Keratinocyte (primary cell): ENCODE results near the gene CST1. TPM values are rescaled to one million over a fixed set of nuclear protein-coding genes. Genes with fewer than 3 reads are reported as not detected.

Source experiments
- DNase-seq: peaks from one replicate; pipeline ENCODE4 v3.0.0-alpha.2; 2011; ENCODE audit warnings: low read depth, missing footprints, low spot score
- FAIRE-seq: peaks from 2 replicates; lab custom pipeline; 2011; peaks lifted over from hg19 to GRCh38; lab: Jason Lieb, UNC
- H2AFZ ChIP-seq: 2 replicates; pipeline ENCODE4 v1.6.0; 2012; ENCODE audit warnings: low read length, control low read depth, inconsistent platforms; ENCODE audit not compliant: control insufficient read depth
- H3K27ac ChIP-seq: 2 replicates; pipeline ENCODE4 v1.5.1; 2011; ENCODE audit warnings: low read length; ENCODE audit not compliant: control insufficient read depth, insufficient read depth
- H3K27me3 ChIP-seq: 3 replicates; pipeline ENCODE4 v1.6.0; 2011; ENCODE audit warnings: low read length; ENCODE audit not compliant: control insufficient read depth, insufficient read depth; ENCODE audit errors: extremely low read depth
- H3K36me3 ChIP-seq, 2 experiments: 2 replicates in 1 of 2; 3 replicates in 1 of 2; pipeline ENCODE4 v1.5.1; 2011; ENCODE audit warnings: low read length in 2 of 2, mild to moderate bottlenecking in 1 of 2; ENCODE audit not compliant: control insufficient read depth in 2 of 2, insufficient read depth in 2 of 2; ENCODE audit errors: extremely low read depth in 1 of 2
- H3K4me1 ChIP-seq: 3 replicates; pipeline ENCODE4 v1.5.1; 2011; ENCODE audit warnings: low read length; ENCODE audit not compliant: control insufficient read depth, insufficient read depth; ENCODE audit errors: extremely low read depth
- H3K4me2 ChIP-seq: 3 replicates; pipeline ENCODE4 v1.6.0; 2011; ENCODE audit warnings: low read depth, low read length; ENCODE audit not compliant: control insufficient read depth, insufficient read depth; ENCODE audit errors: extremely low read depth
- H3K4me3 ChIP-seq, 3 experiments: fragments of 200-600 bp in 1 of 3; sonication (generic) in 1 of 3; 2 replicates in 2 of 3; 3 replicates in 1 of 3; pipeline ENCODE4 v1.5.1; 2011 to 2016; ENCODE audit warnings: low read length in 3 of 3, mild to moderate bottlenecking in 3 of 3, control low read depth in 2 of 3, inconsistent platforms in 1 of 3, low read depth in 1 of 3, mixed read lengths in 1 of 3, mixed run types in 1 of 3, moderate library complexity in 1 of 3; ENCODE audit not compliant: control insufficient read depth in 2 of 3, insufficient read depth in 2 of 3; ENCODE audit errors: extremely low read depth in 1 of 3
- H3K79me2 ChIP-seq: 2 replicates; pipeline ENCODE4 v1.6.0; 2012; ENCODE audit warnings: low read length; ENCODE audit not compliant: control insufficient read depth, insufficient read depth
- H3K9ac ChIP-seq: 3 replicates; pipeline ENCODE4 v1.6.0; 2011; ENCODE audit warnings: low read length; ENCODE audit not compliant: control insufficient read depth, insufficient read depth; ENCODE audit errors: extremely low read depth
- H3K9me1 ChIP-seq: 3 replicates; pipeline ENCODE4 v1.6.0; 2011; ENCODE audit warnings: low read length; ENCODE audit not compliant: control insufficient read depth, insufficient read depth; ENCODE audit errors: extremely low read depth
- H3K9me3 ChIP-seq: 2 replicates; pipeline ENCODE4 v1.5.1; 2012; ENCODE audit warnings: low read depth, low read length; ENCODE audit not compliant: control insufficient read depth
- H4K20me1 ChIP-seq: 3 replicates; pipeline ENCODE4 v1.6.0; 2011; ENCODE audit warnings: low read length; ENCODE audit not compliant: control insufficient read depth, insufficient read depth; ENCODE audit errors: extremely low read depth
- EZH2 ChIP-seq: IDR thresholded peaks from one replicate; pipeline ENCODE4 v1.6.1; 2012; ENCODE audit warnings: inconsistent platforms, mild to moderate bottlenecking, low read length, moderate library complexity
- dilution Hi-C: fragments of 300-500 bp; cut with MboI; formaldehyde crosslinking; loops from one replicate; pipeline ENCODE4 v1.7.0; 2020; ENCODE audit warnings: low sequenced_read_pairs; ENCODE audit not compliant: extremely low pct_ligation_motif_present
- polyA plus RNA-seq, 5 experiments: library from polyadenylated mRNA; depleted of rRNA in 3 of 5; stranded (reverse) in 3 of 5; stranded (forward) in 1 of 5; unstranded in 1 of 5; fragments of >200 nt; gene quantifications; 1 replicate in 1 of 5; 2 replicates in 3 of 5; 3 replicates in 1 of 5; pipeline versions ENCODE4 v1.2.1 to v1.2.3, GENCODE V29; 2011 to 2012; ENCODE audit warnings: missing spikeins in 2 of 5, low read depth in 1 of 5, low replicate concordance in 1 of 5
- TF ChIP-seq, protein P1 (sequence below), 3 experiments: IDR thresholded peaks in 1 of 3; conservative IDR thresholded peaks in 1 of 3; optimal IDR thresholded peaks in 1 of 3; 2 replicates in 2 of 3; 3 replicates in 1 of 3; pipeline versions ENCODE3 to v1.5.1; 2011; ENCODE audit warnings: low read length in 3 of 3, mild to moderate bottlenecking in 3 of 3, moderate library complexity in 2 of 3, control low read depth in 1 of 3, inconsistent platforms in 1 of 3; ENCODE audit not compliant: insufficient read depth in 2 of 3; ENCODE audit errors: extremely low read depth in 1 of 3

The CST1 gene
- polyA plus RNA-seq, 1 donor (not counting 4 experiments of a cell fraction or from before 2014, with no cell fraction given) = not detected

DNA sequence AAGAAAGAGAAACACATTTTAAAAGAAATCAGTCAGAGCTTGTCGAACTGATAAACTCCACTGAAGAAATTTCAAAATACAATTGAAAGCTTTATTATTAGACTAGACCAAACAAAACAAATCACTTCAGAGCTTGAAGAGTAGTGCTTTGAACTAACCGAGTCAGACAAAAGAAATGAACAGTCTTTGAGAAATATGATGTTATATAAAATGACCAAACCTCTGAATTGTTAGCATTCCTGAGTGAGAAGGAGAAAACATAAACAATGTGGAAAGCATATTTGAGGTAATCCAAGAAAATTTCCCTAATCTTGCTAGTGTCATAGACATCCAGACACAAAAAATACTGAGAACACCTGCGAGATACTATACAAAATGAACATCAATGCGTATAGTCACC lies 48.7 kb downstream of the CST1 start:
- no peaks in the 10 kb centered on the region for H4K20me1 ChIP-seq
- TF ChIP-seq EZH2 = no peak
- TF ChIP-seq, protein P1, sequence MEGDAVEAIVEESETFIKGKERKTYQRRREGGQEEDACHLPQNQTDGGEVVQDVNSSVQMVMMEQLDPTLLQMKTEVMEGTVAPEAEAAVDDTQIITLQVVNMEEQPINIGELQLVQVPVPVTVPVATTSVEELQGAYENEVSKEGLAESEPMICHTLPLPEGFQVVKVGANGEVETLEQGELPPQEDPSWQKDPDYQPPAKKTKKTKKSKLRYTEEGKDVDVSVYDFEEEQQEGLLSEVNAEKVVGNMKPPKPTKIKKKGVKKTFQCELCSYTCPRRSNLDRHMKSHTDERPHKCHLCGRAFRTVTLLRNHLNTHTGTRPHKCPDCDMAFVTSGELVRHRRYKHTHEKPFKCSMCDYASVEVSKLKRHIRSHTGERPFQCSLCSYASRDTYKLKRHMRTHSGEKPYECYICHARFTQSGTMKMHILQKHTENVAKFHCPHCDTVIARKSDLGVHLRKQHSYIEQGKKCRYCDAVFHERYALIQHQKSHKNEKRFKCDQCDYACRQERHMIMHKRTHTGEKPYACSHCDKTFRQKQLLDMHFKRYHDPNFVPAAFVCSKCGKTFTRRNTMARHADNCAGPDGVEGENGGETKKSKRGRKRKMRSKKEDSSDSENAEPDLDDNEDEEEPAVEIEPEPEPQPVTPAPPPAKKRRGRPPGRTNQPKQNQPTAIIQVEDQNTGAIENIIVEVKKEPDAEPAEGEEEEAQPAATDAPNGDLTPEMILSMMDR (optimal IDR thresholded peaks at IDR 0.05 in 1 of 3, IDR thresholded peaks at IDR 0.05 in 1 of 3, conservative IDR thresholded peaks at IDR 0.05 in 1 of 3; ENCODE audit: extremely low read depth in 1 of 3, insufficient read depth in 2 of 3, low read length in 3 of 3) = no peak
- H3K27me3 ChIP-seq = no peaks in the 10 kb centered on the region
- H3K36me3 ChIP-seq = no peaks in the 10 kb centered on the region
- no peak overlapping the region for H3K4me2 ChIP-seq
- H3K9me1 ChIP-seq = no peaks in the 10 kb centered on the region
- H3K79me2 ChIP-seq = no peaks in the 10 kb centered on the region
- no peak overlapping the region for H3K9ac ChIP-seq
- dilution Hi-C loops = no loop called here
- H3K4me3 ChIP-seq = no peak overlapping the region
- FAIRE-seq = no peak
- no peak for DNase-seq
- no peaks in the 10 kb centered on the region for H3K4me1 ChIP-seq
- H3K27ac ChIP-seq = no peak overlapping the region
- no peaks in the 10 kb centered on the region for H3K9me3 ChIP-seq
- no peak overlapping the region for H2AFZ ChIP-seq

- no peaks in the 10 kb centered on the region for H3K9me3 ChIP-seq
- H3K27me3 ChIP-seq = no peaks in the 10 kb centered on the region
- H3K27ac ChIP-seq = no peak overlapping the region
- no peak overlapping the region for H3K9ac ChIP-seq
- no peak overlapping the region for H3K4me2 ChIP-seq
- dilution Hi-C loops = no loop called here
- H3K36me3 ChIP-seq = no peaks in the 10 kb centered on the region
- no peak for TF ChIP-seq EZH2
- TF ChIP-seq, protein P1 (optimal IDR thresholded peaks at IDR 0.05 in 1 of 3, IDR thresholded peaks at IDR 0.05 in 1 of 3, conservative IDR thresholded peaks at IDR 0.05 in 1 of 3; ENCODE audit: extremely low read depth in 1 of 3, insufficient read depth in 2 of 3, low read length in 3 of 3) = no peak
- H4K20me1 ChIP-seq = no peaks in the 10 kb centered on the region
- no peaks in the 10 kb centered on the region for H3K4me1 ChIP-seq
- H3K79me2 ChIP-seq = no peaks in the 10 kb centered on the region
- no peak overlapping the region for H2AFZ ChIP-seq
- FAIRE-seq (no peak), DNase-seq (no peak)
- H3K9me1 ChIP-seq = no peaks in the 10 kb centered on the region
- no peak overlapping the region for H3K4me3 ChIP-seq
Measured at GRCh38 chr20:23700931-23701330, 49.8 kb downstream of the CST1 start.
